ENCODE measurements around the gene FLNC. TPM values are rescaled to one million over a fixed set of nuclear protein-coding genes. Genes with fewer than 3 reads are reported as not detected.

The FLNC gene
- total and polyA plus RNA-seq, 11 donors = 399 to 3,687 (median 1,170) TPM

DNA sequence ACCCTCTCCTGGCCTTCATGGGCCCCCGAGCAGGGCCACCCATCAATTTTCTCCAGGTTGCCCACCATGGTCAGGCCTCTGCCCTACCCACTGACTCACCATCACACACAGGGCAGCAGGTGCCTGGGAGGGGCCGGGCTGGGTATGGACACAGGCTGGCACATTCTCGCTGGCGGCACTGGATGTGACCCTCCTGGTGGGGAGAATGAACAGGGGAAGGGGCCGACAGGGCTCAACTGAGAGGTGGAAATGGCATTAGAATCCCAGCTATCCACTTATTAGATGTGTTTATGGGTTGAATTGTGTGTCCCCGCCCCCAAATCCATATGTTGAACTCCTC is 63.9 kb downstream of the FLNC start:
- H3K4me1 ChIP-seq = peaks cover 0 to 11% (median 0%) of the 10 kb centered on the region in 12 donors
- ATAC-seq (no peak), DNase-seq (peak in 1 of 5 donors; percentile 15)
- TF ChIP-seq, protein P1, sequence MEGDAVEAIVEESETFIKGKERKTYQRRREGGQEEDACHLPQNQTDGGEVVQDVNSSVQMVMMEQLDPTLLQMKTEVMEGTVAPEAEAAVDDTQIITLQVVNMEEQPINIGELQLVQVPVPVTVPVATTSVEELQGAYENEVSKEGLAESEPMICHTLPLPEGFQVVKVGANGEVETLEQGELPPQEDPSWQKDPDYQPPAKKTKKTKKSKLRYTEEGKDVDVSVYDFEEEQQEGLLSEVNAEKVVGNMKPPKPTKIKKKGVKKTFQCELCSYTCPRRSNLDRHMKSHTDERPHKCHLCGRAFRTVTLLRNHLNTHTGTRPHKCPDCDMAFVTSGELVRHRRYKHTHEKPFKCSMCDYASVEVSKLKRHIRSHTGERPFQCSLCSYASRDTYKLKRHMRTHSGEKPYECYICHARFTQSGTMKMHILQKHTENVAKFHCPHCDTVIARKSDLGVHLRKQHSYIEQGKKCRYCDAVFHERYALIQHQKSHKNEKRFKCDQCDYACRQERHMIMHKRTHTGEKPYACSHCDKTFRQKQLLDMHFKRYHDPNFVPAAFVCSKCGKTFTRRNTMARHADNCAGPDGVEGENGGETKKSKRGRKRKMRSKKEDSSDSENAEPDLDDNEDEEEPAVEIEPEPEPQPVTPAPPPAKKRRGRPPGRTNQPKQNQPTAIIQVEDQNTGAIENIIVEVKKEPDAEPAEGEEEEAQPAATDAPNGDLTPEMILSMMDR (IDR thresholded peaks at IDR 0.05) = no peak
- WGBS, 4 donors = 90 to 98% (median 94%) methylated on average over 5 to 6 of the region's 6 CpGs
- peaks cover 0 to 21% (median 13%) of the 10 kb centered on the region in 9 donors for H3K27me3 ChIP-seq
- no peaks in the 10 kb centered on the region for H3K36me3 ChIP-seq
- H3K27ac ChIP-seq = no peak overlapping the region
- intact Hi-C loops (cut with DNase I) = no loop called here
- H3K9me3 ChIP-seq = peaks cover 0 to 2% (median 0%) of the 10 kb centered on the region in 12 donors
- no peak overlapping the region for H3K4me3 ChIP-seq

DNA sequence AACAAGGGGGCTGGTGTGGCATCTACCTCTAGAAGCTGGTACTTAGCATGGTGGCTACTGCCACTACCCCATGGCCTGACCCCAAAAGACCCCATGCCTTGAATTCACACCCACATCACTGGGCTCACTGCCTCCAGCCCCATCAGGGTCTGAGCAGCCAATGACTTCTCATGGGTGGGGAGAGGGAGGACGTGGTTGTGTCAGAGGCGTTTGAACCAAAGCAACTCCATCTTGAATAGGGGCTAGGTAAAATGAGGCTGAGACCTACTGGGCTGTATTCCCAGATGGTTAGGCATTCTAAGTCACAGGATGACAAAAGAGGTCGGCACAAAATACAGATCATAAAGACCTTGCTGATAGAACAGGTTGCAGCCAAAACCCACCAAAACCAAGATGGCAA is 65.1 kb downstream of the FLNC start:
- 75 to 84% (median 82%) methylated on average over 3 of the region's 3 CpGs for WGBS, 4 donors
- Histone ChIP-seq H3K27ac (no peak overlapping the region), H3K4me3 (no peak overlapping the region), H3K36me3 (no peaks in the 10 kb centered on the region), H3K9me3 (peaks cover 0 to 9% (median 2%) of the 10 kb centered on the region in 12 donors), H3K4me1 (peaks cover 0 to 11% (median 0%) of the 10 kb centered on the region in 12 donors), H3K27me3 (peaks cover 0 to 16% (median 11%) of the 10 kb centered on the region in 9 donors)
- DNase-seq = peak in 1 of 5 donors; percentile 8
- no peak for ATAC-seq
- TF ChIP-seq, protein P1 (IDR thresholded peaks at IDR 0.05) = no peak
- TF ChIP-seq POLR2A (IDR thresholded peaks at IDR 0.05) = no peak
- intact Hi-C loops (cut with DNase I) = no loop called here

DNA sequence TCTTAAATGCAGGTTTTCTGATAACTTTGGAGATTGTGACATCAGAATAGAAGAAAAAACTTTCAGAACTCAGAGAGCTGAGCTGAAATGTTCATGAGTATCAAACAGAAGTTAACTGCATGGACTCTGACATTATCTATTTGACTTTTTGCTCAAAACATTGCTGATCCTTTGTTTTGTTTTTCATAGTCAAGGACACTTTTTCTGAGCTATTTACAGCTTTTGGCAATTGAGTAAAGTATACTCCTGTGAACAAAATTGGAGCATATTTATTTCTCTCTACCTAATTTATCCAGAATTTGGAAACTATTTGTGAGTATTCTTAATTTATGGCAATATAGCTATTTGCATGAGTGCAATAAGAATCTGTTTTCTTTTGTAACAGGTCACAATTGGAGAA is 69.2 kb downstream of the FLNC start:
- TF ChIP-seq, protein P1 (IDR thresholded peaks at IDR 0.05) = no peak
- TF ChIP-seq POLR2A (IDR thresholded peaks at IDR 0.05) = no peak
- no peak overlapping the region for H3K27ac ChIP-seq
- intact Hi-C loops (cut with DNase I) = no loop called here
- H3K4me1 ChIP-seq = peaks cover 0 to 1% (median 0%) of the 10 kb centered on the region in 12 donors
- H3K36me3 ChIP-seq = no peaks in the 10 kb centered on the region
- no peak for DNase-seq
- no peak for ATAC-seq
- no peaks in the 10 kb centered on the region for H3K27me3 ChIP-seq
- peaks cover 0 to 9% (median 2%) of the 10 kb centered on the region in 12 donors for H3K9me3 ChIP-seq
- H3K4me3 ChIP-seq = no peak overlapping the region

DNA sequence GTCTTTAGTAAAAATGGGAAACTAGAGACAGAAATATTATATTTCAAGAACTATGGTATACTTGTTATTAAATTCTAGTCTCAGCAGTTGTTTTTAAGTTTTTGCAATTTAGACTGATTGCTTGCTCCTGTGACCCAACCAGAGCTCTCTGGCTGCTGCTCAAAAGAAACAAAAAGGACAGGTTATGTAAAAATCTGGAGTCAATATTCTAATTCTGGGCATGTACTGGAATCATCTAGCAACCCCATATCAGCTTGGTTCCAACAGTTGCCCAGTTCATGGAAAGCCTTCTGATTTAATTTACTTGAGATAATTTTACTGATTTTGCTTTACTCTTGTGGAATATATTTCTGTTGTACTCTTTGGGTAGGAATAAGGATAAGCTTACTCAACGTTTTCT is 70.0 kb downstream of the FLNC start:
- H3K27ac ChIP-seq = no peak overlapping the region
- DNase-seq (no peak), ATAC-seq (no peak)
- 47 to 67% (median 58%) methylated on average over 1 of the region's 1 CpG for WGBS, 4 donors
- no peaks in the 10 kb centered on the region for H3K36me3 ChIP-seq
- TF ChIP-seq POLR2A (IDR thresholded peaks at IDR 0.05) = no peak
- TF ChIP-seq, protein P1 (IDR thresholded peaks at IDR 0.05) = no peak
- peaks cover 0 to 4% (median 0%) of the 10 kb centered on the region in 12 donors for H3K4me1 ChIP-seq
- H3K4me3 ChIP-seq = no peak overlapping the region
- H3K27me3 ChIP-seq = peaks cover 0 to 4% (median 0%) of the 10 kb centered on the region in 9 donors
- intact Hi-C loops (cut with DNase I) = loop anchor here in 3 of 10 donors (5.0 kb wide), 1 partner anchor 192 kb away; no protein-coding TSS in a partner anchor
- H3K9me3 ChIP-seq = peaks cover 0 to 9% (median 2%) of the 10 kb centered on the region in 12 donors

Data from heart left ventricle (tissue), 16 donors.